Natural killer cell (primary cell): ENCODE data around the gene GALNT9. TPM values are rescaled to one million over a fixed set of nuclear protein-coding genes. Genes with fewer than 3 reads are reported as not detected.

Experiments
- ATAC-seq, 3 donors: fragments of 150-1000 bp in 2 of 3; fragments of 200-7000 bp in 1 of 3; cut with Tn5 transposase; 1 replicate in 1 of 3; 2 replicates in 2 of 3; pipeline ENCODE4 v1.10.0; 2021; ENCODE audit warnings: mild to moderate bottlenecking in 2 of 3, moderate library complexity in 2 of 3
- DNase-seq, 2 donors: peaks; one replicate each; pipeline versions ENCODE4 v3.0.0 to v3.0.0-alpha.2; 2013 to 2021; ENCODE audit warnings: mixed read lengths in 1 of 2
- H3K27ac ChIP-seq: one replicate; pipeline ENCODE4 v1.5.1; 2013; ENCODE audit warnings: mild to moderate bottlenecking, low read length
- H3K27me3 ChIP-seq: one replicate; pipeline ENCODE4 v1.6.1; 2013; ENCODE audit warnings: low read length; ENCODE audit not compliant: control insufficient read depth, insufficient read depth
- H3K36me3 ChIP-seq: one replicate; pipeline ENCODE4 v1.6.1; 2013; ENCODE audit warnings: low read length; ENCODE audit not compliant: control insufficient read depth, insufficient read depth
- H3K4me1 ChIP-seq: one replicate; pipeline ENCODE4 v1.6.1; 2013; ENCODE audit warnings: low read length; ENCODE audit not compliant: control insufficient read depth, insufficient read depth
- H3K4me3 ChIP-seq: one replicate; pipeline ENCODE4 v1.5.1; 2013; ENCODE audit warnings: low read length
- H3K9me3 ChIP-seq: one replicate; pipeline ENCODE4 v1.6.1; 2013; ENCODE audit warnings: low read length; ENCODE audit not compliant: control insufficient read depth, insufficient read depth
- H3K27ac Mint-ChIP-seq, 2 donors: one replicate each; pipeline ENCODE4 v1.8.0; 2022; ENCODE audit warnings: mild to moderate bottlenecking in 2 of 2, mixed read lengths in 2 of 2, moderate library complexity in 1 of 2
- H3K27me3 Mint-ChIP-seq, 2 donors: one replicate each; pipeline ENCODE4 v1.8.0; 2022; ENCODE audit warnings: low read depth in 2 of 2, mixed read lengths in 2 of 2
- H3K36me3 Mint-ChIP-seq: one replicate; pipeline ENCODE4 v1.8.0; 2022; ENCODE audit warnings: mixed read lengths
- H3K4me1 Mint-ChIP-seq, 2 donors: one replicate each; pipeline ENCODE4 v1.8.0; 2022; ENCODE audit warnings: mixed read lengths in 2 of 2
- H3K4me3 Mint-ChIP-seq: one replicate; pipeline ENCODE4 v1.8.0; 2022; ENCODE audit warnings: mild to moderate bottlenecking, moderate library complexity, mixed read lengths
- H3K9me3 Mint-ChIP-seq, 2 donors: one replicate each; pipeline ENCODE4 v1.8.0; 2022; ENCODE audit warnings: mixed read lengths in 2 of 2
- CTCF ChIP-seq: fragments of 200-600 bp; IDR thresholded peaks from one replicate; pipeline ENCODE4 v1.8.0; 2022; ENCODE audit warnings: antibody characterized with exemption
- WGBS: methylation state at CpG from one replicate; pipeline ENCODE4 v1.1.7; 2013; ENCODE audit warnings: missing lambda C conversion rate; ENCODE audit not compliant: insufficient coverage; 5-methylcytosine and 5-hydroxymethylcytosine counted together
- intact Hi-C: fragments of 100-400 bp; cut with micrococcal nuclease; formaldehyde crosslinking; loops from one replicate; pipeline ENCODE4 v1.14.2; 2022
- total RNA-seq, 4 donors: library from RNA; stranded (reverse); fragments of 120-200 nt in 1 of 4; gene quantifications; one replicate each; pipeline versions ENCODE4 v1.2.3 to v1.2.4, GENCODE V29; 2013 to 2022

Gene GALNT9
- total RNA-seq, 3 donors from 2014 or later (not counting 1 experiment from before 2014, with no cell fraction given), result not detected

- WGBS, result 91% methylated on average over 23 of the region's 23 CpGs
- no peak overlapping the region for H3K27ac Mint-ChIP-seq
These were observed 47.1 kb downstream of the GALNT9 start for GRCh38 chr12:132282031-132282949.

GRCh38 chr12:132281038-132281437 lies 48.4 kb downstream of the GALNT9 start:
- H3K36me3 ChIP-seq, result no peaks in the 10 kb centered on the region
- no peak for DNase-seq
- Mint-ChIP-seq H3K36me3 (no peaks in the 10 kb centered on the region), H3K9me3 (no peaks in the 10 kb centered on the region), H3K27ac (no peak overlapping the region), H3K4me1 (peaks cover 4 to 5% of the 10 kb centered on the region in 2 donors), H3K4me3 (no peak overlapping the region), H3K27me3 (peaks cover 9 to 13% of the 10 kb centered on the region in 2 donors)
- no peaks in the 10 kb centered on the region for H3K9me3 ChIP-seq
- no peak for ATAC-seq
- no peak overlapping the region for H3K4me3 ChIP-seq
- peaks cover 9% of the 10 kb centered on the region for H3K27me3 ChIP-seq
- intact Hi-C loops, result no loop called here
- WGBS, result 87% methylated on average over 19 of the region's 19 CpGs
- no peak overlapping the region for H3K27ac ChIP-seq
- peaks cover 8% of the 10 kb centered on the region for H3K4me1 ChIP-seq
- TF ChIP-seq CTCF, result no peak

More at GRCh38 chr12:132282031-132282949, 47.1 kb downstream of the GALNT9 start:
- H3K27me3 Mint-ChIP-seq, result peaks cover 14% of the 10 kb centered on the region in 2 donors
- no peak for TF ChIP-seq CTCF
- no peak overlapping the region for H3K4me3 Mint-ChIP-seq
- Histone ChIP-seq H3K36me3 (no peaks in the 10 kb centered on the region), H3K9me3 (no peaks in the 10 kb centered on the region), H3K27me3 (peaks cover 9% of the 10 kb centered on the region), H3K27ac (no peak overlapping the region), H3K4me3 (no peak overlapping the region), H3K4me1 (peaks cover 8% of the 10 kb centered on the region)
- no peak for ATAC-seq
- H3K4me1 Mint-ChIP-seq, result peaks cover 4 to 5% of the 10 kb centered on the region in 2 donors
- H3K9me3 Mint-ChIP-seq, result no peaks in the 10 kb centered on the region
- intact Hi-C loops, result no loop called here
- no peaks in the 10 kb centered on the region for H3K36me3 Mint-ChIP-seq
- DNase-seq, result no peak

GRCh38 chr12:132280406-132280805 lies 49.0 kb downstream of the GALNT9 start:
- no peaks in the 10 kb centered on the region for H3K9me3 Mint-ChIP-seq
- intact Hi-C loops, result no loop called here
- peaks cover under 1% of the 10 kb centered on the region in 2 donors for H3K4me1 Mint-ChIP-seq
- no peak for DNase-seq
- Histone ChIP-seq H3K4me1 (peaks cover 8% of the 10 kb centered on the region), H3K9me3 (no peaks in the 10 kb centered on the region), H3K36me3 (no peaks in the 10 kb centered on the region), H3K27ac (no peak overlapping the region), H3K27me3 (peaks cover 5% of the 10 kb centered on the region), H3K4me3 (no peak overlapping the region)
- H3K27ac Mint-ChIP-seq, result no peak overlapping the region
- no peaks in the 10 kb centered on the region for H3K36me3 Mint-ChIP-seq
- H3K4me3 Mint-ChIP-seq, result no peak overlapping the region
- no peak for ATAC-seq
- WGBS, result 30% methylated on average over 12 of the region's 12 CpGs
- H3K27me3 Mint-ChIP-seq, result peaks cover 5 to 7% of the 10 kb centered on the region in 2 donors
- TF ChIP-seq CTCF, result no peak
